Glomerular endothelial cell (primary cell): ENCODE results near the gene TULP4. TPM values are rescaled to one million over a fixed set of nuclear protein-coding genes. Genes with fewer than 3 reads are reported as not detected.

ENCODE experiments used
- DNase-seq: peaks from one replicate; pipeline ENCODE4 v3.0.0-alpha.2; 2011; ENCODE audit warnings: low read depth, low spot score; ENCODE audit errors: extremely low read depth
- total RNA-seq: library from RNA; depleted of rRNA; stranded (reverse); fragments of >200 nt; gene quantifications from 2 replicates; pipeline ENCODE4 v1.2.3, GENCODE V29; 2015

TULP4 gene
- total RNA-seq, 1 donor from 2014 or later, result 55.1 TPM

- no peak for DNase-seq
Observed at GRCh38 chr6:158415666-158416065, 103.4 kb downstream of the TULP4 start.

GRCh38 chr6:158416883-158417759, 104.9 kb downstream of the TULP4 start:
- DNase-seq, result no peak

- DNase-seq, result no peak
Observed at GRCh38 chr6:158417760-158418098, 105.5 kb downstream of the TULP4 start.

GRCh38 chr6:158418501-158418900, 106.2 kb downstream of the TULP4 start:
- no peak for DNase-seq

GRCh38 chr6:158419339-158419909, 107.2 kb downstream of the TULP4 start:
- no peak for DNase-seq

- no peak for DNase-seq
Observed at GRCh38 chr6:158421381-158421780, 109.1 kb downstream of the TULP4 start.

GRCh38 chr6:158422629-158423238, 110.5 kb downstream of the TULP4 start:
- no peak for DNase-seq

- no peak for DNase-seq
Observed at GRCh38 chr6:158431036-158431435, 118.8 kb downstream of the TULP4 start.

GRCh38 chr6:158431560-158431959, 119.3 kb downstream of the TULP4 start:
- DNase-seq, result no peak

GRCh38 chr6:158437571-158437970, 125.3 kb downstream of the TULP4 start:
- no peak for DNase-seq

- no peak for DNase-seq
Observed at GRCh38 chr6:158438226-158438625, 126.0 kb downstream of the TULP4 start.

GRCh38 chr6:158439255-158439654, 127.0 kb downstream of the TULP4 start:
- DNase-seq, result no peak

GRCh38 chr6:158441716-158442215, 129.5 kb downstream of the TULP4 start:
- DNase-seq, result no peak

- DNase-seq, result no peak
Observed at GRCh38 chr6:158442306-158442705, 130.0 kb downstream of the TULP4 start.

- no peak for DNase-seq
Observed at GRCh38 chr6:158445426-158446085, 133.3 kb downstream of the TULP4 start.

GRCh38 chr6:158448856-158449255, 136.6 kb downstream of the TULP4 start:
- DNase-seq, result no peak

GRCh38 chr6:158452191-158452590, 139.9 kb downstream of the TULP4 start:
- DNase-seq, result no peak

GRCh38 chr6:158457131-158457530, 144.9 kb downstream of the TULP4 start:
- no peak for DNase-seq

GRCh38 chr6:158457616-158458278, 145.5 kb downstream of the TULP4 start:
- no peak for DNase-seq

- peak; percentile 65 for DNase-seq
Observed at GRCh38 chr6:158459726-158460125, 147.5 kb downstream of the TULP4 start.
